ENCODE results near the gene EPB42.

EPB42 gene

DNA sequence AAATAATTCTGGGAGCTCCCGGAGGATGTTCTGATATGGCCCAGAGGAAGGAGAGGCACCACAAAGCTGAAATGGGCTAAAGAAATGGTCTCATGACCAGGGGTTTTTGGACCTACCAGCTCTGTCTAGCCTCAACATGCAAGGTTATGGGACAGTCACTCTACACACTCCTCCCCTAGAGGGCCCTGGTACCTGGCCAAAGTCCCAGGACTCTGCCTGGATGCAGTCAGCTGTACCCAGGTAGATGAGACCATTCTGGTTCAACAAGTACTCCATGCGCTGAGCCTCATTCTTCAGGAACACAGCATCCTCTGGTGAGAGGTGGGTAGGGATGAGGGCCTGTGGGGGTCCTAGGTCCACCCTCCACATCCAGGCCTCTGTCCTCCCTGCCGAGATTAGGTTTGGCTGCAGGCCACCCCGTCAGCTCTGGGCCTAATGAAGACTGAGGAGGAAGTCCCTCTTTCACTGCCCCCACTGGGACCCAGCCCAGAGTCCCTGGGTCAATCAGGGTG is 9.5 kb downstream of the EPB42 start:
- Histone ChIP-seq H3K36me3 (ENCODE audit: insufficient read depth, low read length) (no peaks in the 10 kb centered on the region), H3K4me3 (no peak overlapping the region), H3K9ac (ENCODE audit: insufficient read length) (no peak overlapping the region), H3K27ac (no peak overlapping the region), H3K9me3 (ENCODE audit: low read depth, low read length) (no peaks in the 10 kb centered on the region)
- no peak for TF ChIP-seq EZH2 (IDR thresholded peaks at IDR 0.05)
- no peak for DNase-seq (ENCODE audit: low read depth, low spot score)

DNA sequence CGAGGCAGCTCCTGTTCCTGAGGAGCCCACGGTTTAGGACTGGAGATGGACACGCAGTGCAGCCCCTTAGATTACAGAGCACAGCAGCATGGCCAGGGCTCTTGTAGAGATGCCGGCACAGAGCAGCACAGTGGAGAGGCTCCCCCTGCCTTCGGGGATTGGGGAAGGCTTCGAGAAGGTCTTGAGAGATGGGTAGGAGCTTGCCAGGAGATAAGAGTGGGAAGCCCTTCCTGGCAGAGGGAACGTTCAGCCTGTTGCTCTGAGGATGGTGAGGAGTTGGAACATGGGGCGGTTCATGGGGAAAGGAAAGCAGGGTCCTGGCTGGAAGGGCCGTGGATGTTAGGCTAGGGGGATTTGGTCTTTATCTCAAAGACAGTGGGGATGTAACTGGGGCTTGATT is 10.0 kb downstream of the EPB42 start:
- no peak overlapping the region for H3K27ac ChIP-seq
- no peak overlapping the region for H3K9ac ChIP-seq (ENCODE audit: insufficient read length)
- no peak overlapping the region for H3K4me3 ChIP-seq
- no peak for DNase-seq (ENCODE audit: low read depth, low spot score)
- TF ChIP-seq EZH2 (IDR thresholded peaks at IDR 0.05) (no peak), FOXP2 (optimal IDR thresholded peaks at IDR 0.05; ENCODE audit: control extremely low read depth, extremely low read length, insufficient read depth) (no peak), POLR2AphosphoS5 (IDR thresholded peaks at IDR 0.05; ENCODE audit: borderline replicate concordance, low read depth, low read length) (no peak)
- H3K9me3 ChIP-seq (ENCODE audit: low read depth, low read length) = no peaks in the 10 kb centered on the region
- H3K36me3 ChIP-seq (ENCODE audit: insufficient read depth, low read length) = no peaks in the 10 kb centered on the region

DNA sequence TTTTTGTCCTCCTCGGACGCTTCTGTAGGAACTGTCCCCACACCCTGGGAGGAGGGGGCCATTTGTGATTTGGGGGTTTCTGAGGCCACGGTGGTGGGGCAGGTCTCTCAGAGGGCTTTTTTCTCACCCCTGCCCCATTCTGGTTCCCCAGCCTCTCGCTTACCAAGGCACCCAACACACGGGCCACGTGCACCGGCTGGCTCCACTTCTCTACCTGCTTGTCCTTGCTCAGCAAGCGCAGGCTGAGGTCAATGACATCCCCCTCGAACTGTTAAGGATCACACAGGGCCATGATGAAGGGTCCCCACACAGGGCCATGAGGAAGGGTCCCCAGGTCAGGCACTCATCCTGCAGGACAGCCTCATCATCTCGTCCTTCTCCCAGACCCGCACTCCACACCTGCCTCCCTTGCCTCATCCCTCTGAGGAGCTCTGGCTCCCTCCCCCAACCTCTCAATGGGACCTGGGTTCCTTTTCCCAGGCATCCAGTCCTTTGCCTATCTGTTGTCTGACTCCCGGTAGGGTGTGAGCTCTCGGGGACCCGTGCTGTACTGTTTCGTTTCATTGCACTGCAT is 10.6 kb downstream of the EPB42 start:
- H3K36me3 ChIP-seq (ENCODE audit: insufficient read depth, low read length) = no peaks in the 10 kb centered on the region
- DNase-seq (ENCODE audit: low read depth, low spot score) = no peak
- H3K27ac ChIP-seq = no peak overlapping the region
- no peak overlapping the region for H3K9ac ChIP-seq (ENCODE audit: insufficient read length)
- H3K4me3 ChIP-seq = no peak overlapping the region
- no peaks in the 10 kb centered on the region for H3K9me3 ChIP-seq (ENCODE audit: low read depth, low read length)
- TF ChIP-seq POLR2AphosphoS5 (IDR thresholded peaks at IDR 0.05; ENCODE audit: borderline replicate concordance, low read depth, low read length) = no peak
- no peak for TF ChIP-seq EZH2 (IDR thresholded peaks at IDR 0.05)
- no peak for TF ChIP-seq FOXP2 (optimal IDR thresholded peaks at IDR 0.05; ENCODE audit: control extremely low read depth, extremely low read length, insufficient read depth)

DNA sequence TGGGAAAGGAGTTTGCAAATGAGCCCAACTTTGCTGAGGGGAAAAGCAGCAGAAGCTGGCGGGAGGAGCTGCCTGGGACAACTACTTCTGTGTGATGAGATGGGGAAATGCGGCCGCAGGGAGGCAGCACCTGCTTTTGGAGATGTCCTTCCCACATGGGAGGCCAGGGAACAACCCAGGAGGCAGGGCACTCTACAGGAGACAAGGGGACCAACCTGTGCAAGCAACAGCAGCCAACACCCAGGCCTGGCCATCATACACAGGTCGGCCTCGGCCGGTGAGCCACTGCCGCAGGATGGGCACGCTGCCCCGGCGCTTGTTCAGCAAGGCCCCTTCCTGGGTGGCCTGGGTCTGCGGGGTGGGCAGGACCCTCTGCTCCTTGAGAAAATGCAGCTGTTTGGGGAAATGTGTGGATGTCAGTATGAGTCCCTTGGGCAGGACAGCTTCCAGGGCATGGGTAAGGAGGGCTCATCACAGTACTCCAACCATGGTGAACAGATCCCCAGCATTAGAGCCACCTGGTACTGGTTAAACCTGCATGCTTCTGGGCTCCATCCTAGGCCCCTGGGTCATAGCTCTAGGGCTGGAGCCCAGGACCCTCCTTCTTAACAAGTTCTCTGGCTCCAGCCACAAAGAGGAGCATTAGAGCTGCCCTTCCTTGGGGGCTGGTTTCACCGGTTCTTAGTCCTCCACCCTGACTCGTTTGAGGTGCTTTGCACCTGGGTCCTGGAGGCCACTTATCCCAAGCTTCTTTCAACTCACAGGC is 11.6 kb downstream of the EPB42 start:
- TF ChIP-seq POLR2AphosphoS5 (IDR thresholded peaks at IDR 0.05; ENCODE audit: borderline replicate concordance, low read depth, low read length) = no peak
- TF ChIP-seq EZH2 (IDR thresholded peaks at IDR 0.05) = no peak
- TF ChIP-seq FOXP2 (optimal IDR thresholded peaks at IDR 0.05; ENCODE audit: control extremely low read depth, extremely low read length, insufficient read depth) = no peak
- H3K9ac ChIP-seq (ENCODE audit: insufficient read length) = no peak overlapping the region
- no peak overlapping the region for H3K4me3 ChIP-seq
- DNase-seq (ENCODE audit: low read depth, low spot score) = no peak
- no peak overlapping the region for H3K27ac ChIP-seq
- H3K36me3 ChIP-seq (ENCODE audit: insufficient read depth, low read length) = no peaks in the 10 kb centered on the region
- no peaks in the 10 kb centered on the region for H3K9me3 ChIP-seq (ENCODE audit: low read depth, low read length)

- Histone ChIP-seq H3K4me3 (no peak overlapping the region), H3K9ac (ENCODE audit: insufficient read length) (no peak overlapping the region), H3K36me3 (ENCODE audit: insufficient read depth, low read length) (no peaks in the 10 kb centered on the region), H3K27ac (no peak overlapping the region), H3K9me3 (ENCODE audit: low read depth, low read length) (no peaks in the 10 kb centered on the region)
- no peak for DNase-seq (ENCODE audit: low read depth, low spot score)
- TF ChIP-seq EZH2 (IDR thresholded peaks at IDR 0.05) (no peak), FOXP2 (optimal IDR thresholded peaks at IDR 0.05; ENCODE audit: control extremely low read depth, extremely low read length, insufficient read depth) (no peak), POLR2AphosphoS5 (IDR thresholded peaks at IDR 0.05; ENCODE audit: borderline replicate concordance, low read depth, low read length) (no peak)
Observed at GRCh38 chr15:43208052-43209002, 12.5 kb downstream of the EPB42 start.

- no peak for TF ChIP-seq POLR2AphosphoS5 (IDR thresholded peaks at IDR 0.05; ENCODE audit: borderline replicate concordance, low read depth, low read length)
- no peak for TF ChIP-seq EZH2 (IDR thresholded peaks at IDR 0.05)
- no peak for TF ChIP-seq FOXP2 (optimal IDR thresholded peaks at IDR 0.05; ENCODE audit: control extremely low read depth, extremely low read length, insufficient read depth)
- Histone ChIP-seq H3K36me3 (ENCODE audit: insufficient read depth, low read length) (no peaks in the 10 kb centered on the region), H3K9me3 (ENCODE audit: low read depth, low read length) (no peaks in the 10 kb centered on the region), H3K9ac (ENCODE audit: insufficient read length) (no peak overlapping the region), H3K27ac (no peak overlapping the region), H3K4me3 (no peak overlapping the region)
- DNase-seq (ENCODE audit: low read depth, low spot score) = no peak
Observed at GRCh38 chr15:43207024-43207423, 13.8 kb downstream of the EPB42 start.

DNA sequence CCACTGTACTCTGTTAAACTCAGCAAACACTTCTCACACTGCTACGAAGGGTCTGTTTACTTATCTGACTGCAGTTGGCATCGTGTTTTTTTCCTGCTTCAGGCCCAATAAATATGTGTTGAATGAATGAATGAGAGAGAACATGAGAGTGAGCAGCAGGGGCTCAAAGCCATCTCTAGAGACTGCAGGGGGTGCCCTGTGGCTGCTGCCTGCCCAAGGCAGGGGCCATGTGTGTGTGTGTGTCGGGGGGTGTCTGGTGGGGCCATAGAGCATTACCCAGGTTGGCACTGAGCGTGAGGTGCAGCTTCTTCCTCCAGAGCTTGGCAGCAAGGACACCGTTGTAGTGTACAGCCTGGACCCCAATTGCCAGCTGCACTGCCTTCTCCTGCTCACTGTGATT is 14.8 kb downstream of the EPB42 start:
- no peaks in the 10 kb centered on the region for H3K36me3 ChIP-seq (ENCODE audit: insufficient read depth, low read length)
- no peak overlapping the region for H3K4me3 ChIP-seq
- no peaks in the 10 kb centered on the region for H3K9me3 ChIP-seq (ENCODE audit: low read depth, low read length)
- H3K9ac ChIP-seq (ENCODE audit: insufficient read length) = no peak overlapping the region
- TF ChIP-seq POLR2AphosphoS5 (IDR thresholded peaks at IDR 0.05; ENCODE audit: borderline replicate concordance, low read depth, low read length) = no peak
- TF ChIP-seq FOXP2 (optimal IDR thresholded peaks at IDR 0.05; ENCODE audit: control extremely low read depth, extremely low read length, insufficient read depth) = no peak
- no peak for TF ChIP-seq EZH2 (IDR thresholded peaks at IDR 0.05)
- no peak for DNase-seq (ENCODE audit: low read depth, low spot score)
- no peak overlapping the region for H3K27ac ChIP-seq

Measured in SK-N-MC (cell line).